Stimulated activated CD8-positive, alpha-beta memory T cell treated with anti-CD3 and anti-CD28 coated beads, Interleukin-4, amount 100 ng/mL, for 48 hours (primary cell): ENCODE data around the gene EMP1.
"Not testable (repeated sequence)": the region's sequence is repeated elsewhere in the genome, so short reads cannot be mapped to it uniquely, and the experiment has no call there.

Experiments
- DNase-seq: peaks from one replicate; pipeline ENCODE4 v3.0.0-alpha.2; 2020

EMP1 gene

DNA sequence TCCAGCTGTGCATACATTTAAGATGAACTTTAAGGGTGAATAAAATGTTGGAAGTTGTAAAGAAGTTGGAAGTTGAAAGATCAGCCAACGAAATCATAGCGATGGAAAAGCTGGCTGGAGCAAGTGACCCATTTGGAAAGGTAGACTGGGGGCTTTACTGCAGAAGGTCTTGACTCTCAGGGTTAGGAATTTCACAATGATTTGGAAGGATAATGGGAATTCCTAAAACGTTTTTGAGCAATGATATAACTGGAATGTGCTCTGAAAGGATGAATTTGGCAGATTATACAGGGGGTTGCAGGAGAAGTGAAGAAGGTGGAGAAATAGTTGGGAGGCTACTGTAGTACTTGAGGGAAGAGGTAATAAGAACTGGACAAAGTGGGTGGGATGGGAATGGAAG is 27.4 kb downstream of the EMP1 start:
- DNase-seq, result no peak

DNA sequence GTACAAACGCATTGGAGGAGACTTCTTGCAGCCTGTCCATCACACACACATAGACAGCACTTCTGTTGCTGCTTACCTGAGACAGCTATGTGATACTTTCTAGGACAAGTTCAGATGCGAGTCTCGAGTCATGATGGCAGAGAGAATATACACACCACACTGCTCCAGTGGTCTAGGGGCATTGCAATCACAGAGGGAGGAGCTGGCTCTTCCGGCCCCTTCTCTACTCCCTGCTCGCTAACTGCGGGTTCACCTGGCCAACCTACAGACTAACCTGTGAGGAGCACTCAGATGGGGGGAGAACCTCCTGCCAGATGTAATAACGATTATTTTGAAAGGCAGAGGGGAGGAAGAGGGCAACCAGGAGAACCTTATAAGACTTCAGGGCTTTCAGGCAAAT is 30.7 kb downstream of the EMP1 start:
- DNase-seq, result no peak

DNA sequence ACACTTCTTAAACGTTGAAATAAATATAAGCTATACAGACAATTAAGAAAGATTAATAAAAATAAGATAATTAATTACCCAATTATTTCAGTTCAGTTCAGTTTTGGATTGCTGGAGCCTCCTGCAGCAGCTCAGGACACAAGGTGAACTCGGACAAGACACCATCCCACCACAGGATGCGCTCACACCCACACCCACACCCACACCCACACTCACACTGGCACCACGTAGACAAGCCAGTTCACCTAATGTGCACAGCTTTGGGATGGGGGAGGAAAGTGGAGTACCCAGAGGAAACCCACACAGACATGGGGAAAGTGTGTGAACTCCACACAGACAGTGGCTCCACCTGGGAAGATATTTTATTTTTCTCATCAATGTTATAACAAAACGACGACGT is 32.1 kb downstream of the EMP1 start:
- DNase-seq, result no peak

DNA sequence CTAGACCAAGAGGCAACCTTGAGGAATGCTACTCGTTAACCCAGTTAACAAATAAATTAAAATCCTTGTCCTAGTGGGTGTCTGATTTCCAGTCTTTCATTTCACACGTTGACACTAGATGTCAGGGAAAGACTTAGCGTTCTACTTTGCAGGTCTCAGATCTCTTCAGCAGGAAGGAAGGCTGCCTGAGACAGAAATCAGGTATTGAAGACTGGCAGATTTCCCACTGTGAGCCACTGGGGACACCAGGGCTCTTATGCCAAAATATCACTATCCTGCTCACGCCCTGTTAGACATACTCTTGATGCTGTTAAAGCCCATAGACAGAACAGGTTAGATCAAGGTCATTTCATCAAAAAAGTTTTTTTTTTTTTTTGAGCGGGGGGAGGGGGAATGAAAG is 33.0 kb downstream of the EMP1 start:
- no peak for DNase-seq

DNA sequence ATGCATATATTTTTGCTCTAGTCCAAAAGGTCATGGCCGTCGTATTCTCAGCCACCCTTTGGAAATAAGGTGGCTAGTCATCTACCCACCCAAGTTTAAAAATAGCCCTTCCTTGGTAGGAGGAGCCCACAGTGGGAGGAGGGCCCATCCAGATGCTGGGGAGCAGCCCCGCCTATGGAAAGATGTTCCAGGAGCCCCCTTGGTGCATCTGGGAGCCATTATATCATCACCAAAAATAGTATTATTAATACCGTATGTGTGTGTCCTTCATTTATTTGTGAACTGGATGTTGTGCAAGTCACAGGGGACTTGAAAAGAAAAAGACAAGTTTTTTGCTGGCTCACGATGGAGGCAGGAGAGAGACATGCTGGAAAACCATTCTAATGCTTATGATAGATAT is 34.0 kb downstream of the EMP1 start:
- DNase-seq, result no peak

DNA sequence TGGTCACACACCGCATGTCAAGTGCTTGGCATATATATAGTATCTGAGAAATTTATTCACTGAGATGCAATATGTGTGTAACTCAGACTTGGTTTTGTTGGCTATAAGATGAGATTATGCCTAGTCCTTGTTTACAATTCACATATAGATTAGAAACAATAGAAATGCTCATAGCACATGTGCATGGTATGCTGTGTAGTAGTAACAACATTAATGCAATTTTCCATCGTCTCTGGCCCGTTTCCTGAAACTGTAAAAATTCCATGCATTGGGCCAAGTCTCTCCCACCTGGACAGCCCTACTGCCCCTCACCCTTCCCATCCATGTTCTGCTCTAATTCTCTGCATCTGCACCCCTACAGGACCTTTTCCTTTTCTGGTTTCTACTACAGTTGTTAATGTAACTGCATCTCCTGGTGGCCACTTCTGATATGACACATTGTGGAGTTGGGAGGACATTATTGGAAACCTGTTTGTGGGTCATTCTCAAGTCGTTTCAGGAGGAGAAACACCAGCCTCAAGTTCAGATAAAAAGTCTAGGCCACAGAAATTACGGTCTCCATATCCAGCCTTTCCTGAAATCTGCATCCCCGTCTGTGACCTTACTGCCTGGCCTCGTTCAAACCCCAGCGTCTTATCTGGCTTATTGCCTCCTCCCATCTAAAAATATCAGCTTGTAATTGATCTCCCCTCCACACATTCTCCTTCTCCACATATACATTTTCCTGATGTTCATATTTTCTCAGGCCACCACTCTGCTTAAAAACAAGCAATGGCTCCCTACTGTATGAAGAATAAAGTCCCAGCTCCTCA is 37.5 kb downstream of the EMP1 start:
- DNase-seq, result peak; percentile 54

DNA sequence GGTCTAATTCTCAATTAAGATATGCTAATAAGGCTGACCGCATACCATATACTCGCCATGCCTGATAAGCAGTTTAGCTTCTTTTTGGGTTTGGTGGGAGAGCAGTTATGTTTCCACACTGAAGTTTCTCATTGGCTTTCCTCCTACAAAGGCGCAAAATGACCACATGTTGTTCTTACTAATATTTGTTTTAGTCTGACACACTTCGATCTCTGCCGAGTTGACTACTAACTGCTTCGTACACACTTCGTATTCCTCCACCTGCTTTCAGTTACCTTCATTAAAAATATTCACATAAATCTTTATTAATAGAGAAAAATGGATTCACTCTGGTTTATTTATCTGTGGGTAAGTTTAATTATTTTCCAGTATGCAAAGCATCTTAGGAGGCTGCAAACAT is 41.7 kb downstream of the EMP1 start:
- DNase-seq, result no peak

DNA sequence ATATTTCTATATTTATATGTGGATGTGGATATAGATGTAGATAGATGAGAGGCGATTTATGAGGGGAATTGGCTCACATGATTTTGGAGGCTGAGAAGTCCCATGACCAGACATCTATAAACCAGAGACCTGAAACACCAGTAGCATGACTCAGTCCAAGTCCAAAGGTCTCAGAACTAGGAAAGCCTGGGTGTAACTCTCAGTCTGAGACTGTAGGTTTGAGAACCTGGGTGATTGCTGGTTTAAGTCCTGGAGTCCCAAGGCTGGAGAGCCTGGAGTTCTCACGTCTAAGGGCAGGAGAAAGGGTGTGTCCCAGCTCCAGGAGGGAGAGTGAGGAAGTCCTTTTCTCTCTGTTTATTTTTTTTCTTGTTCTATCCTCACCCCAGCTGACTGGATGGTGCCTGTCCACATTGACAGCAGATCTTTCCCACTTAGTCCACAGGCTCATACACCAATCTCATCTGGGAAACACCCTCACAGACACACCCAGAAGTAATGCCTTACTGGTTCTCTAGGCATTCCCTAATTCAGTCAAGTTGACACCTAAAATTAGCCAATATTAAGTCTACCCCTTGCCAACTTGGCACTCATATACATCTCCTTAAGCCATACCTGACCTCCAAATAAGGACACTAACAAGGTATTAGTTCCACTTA is 45.4 kb downstream of the EMP1 start:
- DNase-seq, result no peak

DNA sequence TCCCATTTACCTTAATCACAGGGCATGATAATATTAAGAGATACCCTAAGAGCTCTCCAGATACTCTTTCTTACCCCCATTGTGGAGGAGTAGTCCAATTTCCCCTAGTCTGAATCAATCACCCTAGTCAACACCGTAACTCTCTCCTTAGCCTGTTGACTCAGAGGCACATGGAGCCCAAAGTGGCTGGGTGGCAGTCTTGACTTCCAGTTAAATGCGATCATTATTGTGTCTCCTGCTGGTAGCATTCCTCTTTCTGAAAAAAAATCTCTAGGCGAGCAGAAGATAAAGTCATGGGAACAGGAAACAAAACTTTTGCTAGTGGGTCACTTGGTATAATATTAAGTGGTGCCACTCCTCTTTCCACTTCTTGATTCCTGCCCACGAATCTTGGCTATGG is 46.4 kb downstream of the EMP1 start:
- no peak for DNase-seq

DNA sequence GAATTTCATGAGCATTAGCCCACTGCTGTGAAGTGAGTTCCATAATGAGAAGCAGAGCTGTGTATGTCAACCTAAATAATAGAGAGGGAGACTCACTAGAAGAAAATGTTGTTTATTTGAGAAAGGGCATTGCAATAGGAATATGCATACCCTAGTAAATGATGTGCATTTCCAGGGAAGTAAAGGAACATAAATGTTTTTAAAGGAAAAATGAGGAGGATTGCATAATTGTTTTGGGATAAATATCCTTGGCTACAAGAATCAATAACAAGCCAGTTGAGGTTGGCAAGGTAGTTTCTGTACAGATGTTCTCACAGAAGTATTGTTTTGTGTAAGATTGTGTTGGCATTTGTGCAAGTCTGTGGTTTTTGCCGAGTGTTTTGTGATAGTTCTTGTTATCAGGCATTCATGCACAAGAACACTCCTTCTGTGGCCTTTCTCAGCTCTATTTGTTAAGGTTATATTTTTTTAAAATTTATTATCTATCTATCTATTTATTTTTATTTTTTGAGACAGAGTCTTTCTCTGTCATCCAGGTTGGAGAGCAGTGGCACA is 47.1 kb downstream of the EMP1 start:
- no peak for DNase-seq

DNA sequence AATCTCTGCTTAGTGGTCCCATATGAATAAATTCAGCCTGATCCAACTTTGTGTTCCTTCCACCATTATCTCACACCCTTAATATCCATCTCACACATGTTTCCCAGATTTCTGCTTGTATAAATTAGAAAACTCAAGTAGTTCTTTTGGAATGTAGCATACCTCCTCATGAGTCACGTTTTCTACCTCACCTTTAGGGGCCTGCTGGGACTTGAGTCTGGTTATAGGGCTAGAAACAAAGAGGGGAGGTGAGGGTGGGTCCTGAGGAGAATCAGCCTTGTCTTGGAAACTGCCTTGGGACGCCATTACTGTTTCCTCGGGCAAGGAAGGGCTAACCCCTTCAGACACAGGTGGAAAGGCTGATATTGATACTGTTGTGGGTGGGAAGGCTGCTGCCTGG is 51.1 kb downstream of the EMP1 start:
- DNase-seq, result no peak

DNA sequence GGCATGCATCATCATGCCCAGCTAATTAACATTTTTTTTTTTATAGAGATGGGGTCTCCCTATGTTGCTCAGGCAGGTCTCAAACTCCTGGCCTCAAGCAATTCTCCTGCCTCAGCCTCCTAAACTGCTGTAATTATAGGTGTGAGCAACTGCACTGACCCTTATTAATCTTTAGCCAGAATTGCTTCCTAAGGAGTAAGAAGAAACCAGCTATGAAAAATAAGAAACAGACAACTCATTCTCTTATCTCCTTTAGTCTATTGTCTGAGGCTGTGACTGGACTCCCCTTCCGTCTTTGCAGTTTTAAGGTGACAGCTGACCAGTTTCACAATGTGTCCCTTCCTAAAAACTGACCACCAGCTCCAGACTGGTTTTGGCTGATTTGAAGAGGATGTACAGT is 52.4 kb downstream of the EMP1 start:
- DNase-seq, result no peak

DNA sequence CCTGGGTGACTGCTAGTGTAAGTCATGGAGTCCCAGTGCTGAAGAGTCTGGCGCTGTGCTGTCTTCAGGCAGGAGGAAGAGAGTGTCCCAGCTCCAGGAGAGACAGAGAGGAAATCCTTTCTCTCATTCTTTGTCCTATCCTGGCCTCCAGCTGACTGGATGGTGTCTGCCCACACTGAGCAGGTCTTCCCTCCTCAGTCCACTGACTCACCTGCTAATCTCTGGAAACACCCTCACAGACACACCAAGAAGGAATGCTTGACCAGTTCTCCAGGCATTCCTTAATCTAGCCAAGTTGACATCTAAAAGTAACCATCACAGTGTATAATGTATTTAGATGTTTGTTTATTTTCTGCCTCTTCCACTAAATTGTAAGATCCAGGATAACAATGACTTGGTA is 53.9 kb downstream of the EMP1 start:
- DNase-seq, result no peak

DNA sequence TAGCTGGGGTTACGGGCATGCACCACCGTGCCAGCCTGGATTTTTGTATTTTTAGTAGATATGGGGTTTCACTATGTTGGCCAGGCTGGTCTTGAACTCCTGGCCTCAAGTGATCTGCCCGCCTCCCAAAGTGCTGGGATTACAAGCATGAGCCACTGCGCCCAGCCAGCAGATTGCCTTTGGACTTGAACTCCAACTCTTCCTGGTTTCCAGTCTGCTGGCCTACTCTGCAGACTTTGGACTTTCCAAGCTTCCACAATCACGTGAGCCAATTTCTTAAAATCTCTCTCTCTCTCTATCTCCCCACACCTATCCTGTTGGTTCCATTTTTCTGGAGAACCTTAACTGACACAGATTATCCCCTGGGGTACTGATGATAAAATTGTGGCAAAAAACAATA is 55.0 kb downstream of the EMP1 start:
- no peak for DNase-seq

DNA sequence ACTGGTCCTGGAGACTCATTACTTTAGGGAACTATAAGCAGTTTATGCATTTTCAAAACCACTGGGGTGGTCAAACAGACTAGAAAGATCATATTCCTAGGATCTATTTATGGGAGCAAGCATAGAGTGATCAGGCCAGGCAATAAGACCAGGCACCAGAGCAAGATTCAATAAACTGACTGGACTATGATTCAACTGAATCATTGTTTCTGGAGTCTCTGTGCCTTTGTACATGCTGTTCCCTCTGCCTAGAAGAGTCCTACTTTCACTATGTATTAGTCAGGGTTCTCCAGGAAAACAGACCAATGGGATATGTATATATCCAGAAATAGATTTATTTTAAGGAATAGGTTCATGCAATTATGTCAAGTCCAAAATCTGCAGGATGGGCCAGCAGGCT is 55.5 kb downstream of the EMP1 start:
- no peak for DNase-seq

DNA sequence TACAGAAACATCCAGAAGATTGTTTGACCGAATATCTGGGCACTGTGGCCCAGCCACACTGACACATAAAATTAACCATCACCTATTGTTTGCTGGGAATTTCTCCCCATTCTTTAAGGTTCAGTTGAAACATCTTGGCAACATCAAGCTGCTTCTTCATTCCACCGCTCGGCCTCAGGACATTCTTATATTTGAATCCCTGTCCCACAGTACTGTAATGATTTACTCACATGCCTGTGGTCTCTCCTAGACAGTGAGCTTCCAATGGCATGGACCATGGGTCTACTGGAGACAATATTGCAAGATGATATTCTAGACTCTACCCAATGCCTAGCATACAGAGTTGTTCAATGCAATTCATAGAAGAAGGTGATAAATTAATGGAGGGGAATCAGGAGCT is 56.1 kb downstream of the EMP1 start:
- no peak for DNase-seq

DNA sequence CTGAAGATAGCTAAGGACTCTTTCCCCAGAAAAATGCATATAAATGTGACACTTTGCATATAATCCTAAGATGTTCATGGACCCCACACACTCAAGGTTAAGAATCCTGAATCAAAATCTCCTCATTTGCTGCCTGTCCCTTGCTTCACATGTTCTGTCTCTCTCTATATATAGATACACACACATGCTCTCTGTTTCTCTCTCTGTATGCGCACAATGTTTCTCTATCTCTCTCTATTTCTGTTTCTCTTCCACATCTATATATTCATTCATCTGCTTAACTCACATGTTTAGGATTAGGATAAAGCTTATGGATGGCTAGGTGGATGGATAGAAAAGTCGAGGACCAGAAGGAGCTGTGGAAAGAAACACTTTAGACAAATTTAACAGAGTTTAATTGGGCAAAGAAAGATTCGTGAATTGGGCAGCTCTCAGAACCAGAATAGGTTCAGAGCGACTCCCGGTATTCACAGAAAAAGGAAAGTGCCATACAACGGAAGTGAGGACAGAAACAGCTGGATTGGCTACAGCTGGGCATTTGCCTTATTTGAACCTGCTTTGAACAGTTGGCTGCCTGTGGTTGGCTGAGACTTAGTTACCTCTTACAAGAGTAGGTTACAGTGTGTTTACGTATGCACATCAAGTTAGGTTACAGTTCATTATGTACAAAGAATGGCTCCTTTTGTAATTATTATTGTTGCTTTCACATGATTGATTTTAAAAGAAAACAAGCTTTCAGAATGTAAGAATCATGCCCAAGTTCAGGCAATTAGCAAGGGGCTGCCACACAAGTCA is 57.6 kb downstream of the EMP1 start:
- no peak for DNase-seq

DNA sequence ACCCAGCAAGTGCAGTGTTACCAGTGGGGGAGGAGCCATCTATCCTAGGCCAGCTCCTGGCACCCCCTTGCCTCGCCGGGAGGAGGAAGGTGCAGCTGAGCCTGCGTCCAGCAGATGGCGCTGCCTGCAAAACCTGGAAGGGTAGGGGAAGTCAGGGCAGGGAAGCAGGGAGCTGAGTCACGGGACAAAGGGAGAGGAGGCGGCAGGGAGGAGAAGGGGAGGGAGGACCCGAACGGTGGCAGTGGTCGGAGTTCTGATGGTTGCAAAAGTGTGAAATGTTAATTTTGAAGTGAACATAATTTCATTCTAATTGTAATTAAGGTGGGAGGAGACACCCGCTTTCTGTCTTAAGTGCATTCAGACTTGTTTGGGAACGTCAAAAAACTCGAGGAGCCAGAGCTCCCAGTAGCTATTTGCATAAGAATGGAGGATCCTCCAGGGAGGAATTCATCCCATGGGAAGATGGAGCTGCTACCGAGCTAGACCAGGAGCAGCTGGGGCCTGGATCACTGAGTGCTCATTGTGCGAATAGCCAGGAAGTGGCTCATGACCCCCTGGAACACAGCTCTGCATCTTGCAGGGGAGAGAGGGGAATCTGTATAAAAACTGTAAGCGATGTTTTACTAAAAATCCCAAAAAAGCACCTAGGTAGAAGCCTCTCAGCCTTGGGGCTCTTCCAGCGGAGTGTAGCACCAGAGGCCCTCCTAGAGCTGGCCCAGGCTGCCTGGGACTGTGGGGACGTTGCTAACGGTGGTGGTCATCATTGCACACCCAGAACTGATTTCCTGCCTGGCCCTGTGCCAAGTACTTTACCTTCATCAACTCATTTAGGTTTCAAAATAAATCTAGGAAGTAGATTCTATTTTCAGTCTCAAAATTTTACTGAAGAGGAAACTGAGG is 59.5 kb downstream of the EMP1 start:
- peak; percentile 93 for DNase-seq

DNA sequence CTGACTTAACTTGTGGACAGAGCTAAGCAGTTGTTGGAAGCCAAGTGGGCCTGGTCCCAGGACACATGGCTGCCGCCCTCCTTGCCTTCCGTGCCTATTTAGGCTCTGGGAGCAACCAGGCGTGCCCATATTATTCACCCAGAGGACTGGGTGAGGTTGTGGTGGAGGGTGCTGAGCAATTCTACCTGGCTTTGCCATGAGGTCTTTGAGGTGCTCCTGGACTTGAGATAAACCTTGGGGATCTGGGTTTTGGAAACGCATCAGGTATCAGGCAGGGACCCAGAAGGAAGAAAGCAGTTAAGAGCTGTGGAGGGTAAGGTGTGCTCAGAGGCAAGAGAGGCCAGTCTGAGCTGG is 60.1 kb downstream of the EMP1 start:
- no peak for DNase-seq

DNA sequence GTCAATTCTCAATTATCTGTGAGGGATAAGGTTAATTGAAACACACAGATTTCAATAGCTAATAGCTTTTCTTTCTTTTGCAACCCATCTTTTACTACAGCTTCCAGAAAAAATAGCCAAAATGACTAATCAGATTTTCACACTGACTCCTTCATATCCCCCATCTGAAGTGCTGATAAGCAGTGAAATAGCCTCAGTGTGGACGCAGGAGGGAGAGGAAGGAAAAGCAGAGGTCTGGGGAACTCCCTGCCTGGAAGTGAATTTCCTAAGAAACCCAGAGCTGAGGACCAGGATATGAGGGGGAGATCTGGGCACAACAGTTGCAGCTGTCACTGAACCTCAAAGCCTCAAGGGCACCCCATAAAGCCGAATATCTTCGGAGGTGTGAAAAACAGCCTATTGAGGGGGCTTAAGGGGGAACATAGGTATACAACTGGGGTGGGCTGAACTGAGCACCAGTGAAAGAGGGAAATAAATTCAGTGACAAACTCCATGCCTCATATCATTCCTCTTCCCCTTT is 60.9 kb downstream of the EMP1 start:
- DNase-seq, result no peak

DNA sequence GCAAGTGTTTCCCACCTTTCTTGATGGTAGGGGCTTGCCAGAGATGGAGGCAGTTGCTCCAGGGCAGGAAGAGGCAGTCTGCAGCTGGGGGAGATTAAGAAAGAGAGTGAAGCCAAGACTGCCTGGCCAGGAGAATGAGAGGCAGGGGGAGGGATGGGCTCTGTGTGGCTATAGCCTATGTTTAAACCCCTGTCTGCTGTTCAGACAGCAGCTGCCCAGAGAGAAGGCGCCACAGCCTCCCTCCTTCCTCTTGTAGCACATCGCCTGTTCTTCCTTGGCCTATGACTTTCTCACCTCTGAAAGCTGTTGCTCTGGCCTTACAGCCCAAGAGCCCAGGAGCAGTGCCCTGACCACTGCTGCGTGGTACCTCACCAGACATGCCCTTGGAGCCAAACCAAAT is 61.7 kb downstream of the EMP1 start:
- DNase-seq, result no peak

DNA sequence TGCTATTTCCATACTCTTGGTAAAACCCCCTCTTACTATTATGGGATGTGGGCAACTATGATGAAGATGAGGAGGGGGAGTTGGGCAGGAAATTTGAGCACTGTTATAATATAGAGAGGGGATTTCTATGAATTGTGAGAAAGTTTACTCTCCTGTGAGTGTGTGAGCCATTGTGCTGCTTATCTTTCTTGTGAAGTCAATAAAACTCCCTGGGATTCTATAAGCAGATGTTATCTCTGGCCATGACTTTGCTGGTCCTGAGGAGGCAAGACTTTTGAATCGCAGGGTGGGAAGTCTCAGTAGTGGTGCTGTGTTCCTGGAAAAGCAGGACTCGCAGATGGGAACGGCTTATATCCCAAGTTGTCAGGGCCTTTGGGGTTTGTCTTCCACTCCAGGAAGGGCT is 62.2 kb downstream of the EMP1 start:
- DNase-seq, result no peak

DNA sequence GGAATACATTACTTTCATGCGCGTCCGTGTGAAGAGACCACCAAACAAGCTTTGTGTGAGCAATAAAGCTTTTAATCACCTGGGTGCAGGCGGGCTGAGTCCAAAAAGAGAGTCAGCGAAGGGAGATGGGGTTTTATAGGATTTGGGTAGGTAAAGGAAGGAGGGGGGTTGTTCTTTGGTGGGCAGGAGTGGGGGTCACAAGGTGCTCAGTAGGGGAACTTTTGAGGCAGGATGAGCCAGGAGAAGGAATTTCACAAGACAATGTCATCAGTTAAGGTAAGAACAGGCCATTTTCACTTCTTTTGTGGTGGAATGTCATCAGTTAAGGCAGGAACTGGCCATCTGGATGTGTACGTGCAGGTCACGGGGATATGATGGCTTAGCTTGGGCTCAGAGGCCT is 63.1 kb downstream of the EMP1 start:
- not testable (repeated sequence) for DNase-seq
